ENCODE measurements around the gene CNN3. TPM values are rescaled to one million over a fixed set of nuclear protein-coding genes. Genes with fewer than 3 reads are reported as not detected.
A peak's percentile ranks its signal among the peaks of the same experiment; 100 is the strongest.
"Not testable (repeated sequence)": the region's sequence is repeated elsewhere in the genome, so short reads cannot be mapped to it uniquely, and the experiment has no call there.

CNN3 gene
- total RNA-seq, 2 experiments from 2014 or later: 1.6 TPM

GRCh38 chr1:94941480-94941879 lies 14.6 kb upstream of the CNN3 start:
- POLR2A ChIA-PET; CTCF ChIA-PET; H3K4me1 Mint-ChIP-seq; H3K36me3 Mint-ChIP-seq (ENCODE audit: low read depth); H3K9me3 Mint-ChIP-seq; DNase-seq; H3K4me3 Mint-ChIP-seq; H3K27ac Mint-ChIP-seq: not testable (repeated sequence)
- peaks cover 14% of the 10 kb centered on the region for H3K27me3 Mint-ChIP-seq

- Mint-ChIP-seq H3K36me3 (ENCODE audit: low read depth) (no peaks in the 10 kb centered on the region), H3K27ac (no peak overlapping the region), H3K9me3 (no peaks in the 10 kb centered on the region), H3K4me1 (peaks cover 2% of the 10 kb centered on the region), H3K27me3 (peaks cover 16% of the 10 kb centered on the region), H3K4me3 (no peak overlapping the region)
- DNase-seq: no peak
- POLR2A ChIA-PET: no interaction called here
- CTCF ChIA-PET: no interaction called here
These were observed 13.8 kb upstream of the CNN3 start for GRCh38 chr1:94940738-94941137.

- DNase-seq: no peak
- Mint-ChIP-seq H3K9me3 (no peaks in the 10 kb centered on the region), H3K4me3 (no peak overlapping the region), H3K36me3 (ENCODE audit: low read depth) (no peaks in the 10 kb centered on the region), H3K27ac (no peak overlapping the region), H3K27me3 (peaks cover 10% of the 10 kb centered on the region), H3K4me1 (peaks cover 4% of the 10 kb centered on the region)
- CTCF ChIA-PET: no interaction called here
- POLR2A ChIA-PET: no interaction called here
These were observed 10.9 kb upstream of the CNN3 start for GRCh38 chr1:94937820-94938219.

DNA sequence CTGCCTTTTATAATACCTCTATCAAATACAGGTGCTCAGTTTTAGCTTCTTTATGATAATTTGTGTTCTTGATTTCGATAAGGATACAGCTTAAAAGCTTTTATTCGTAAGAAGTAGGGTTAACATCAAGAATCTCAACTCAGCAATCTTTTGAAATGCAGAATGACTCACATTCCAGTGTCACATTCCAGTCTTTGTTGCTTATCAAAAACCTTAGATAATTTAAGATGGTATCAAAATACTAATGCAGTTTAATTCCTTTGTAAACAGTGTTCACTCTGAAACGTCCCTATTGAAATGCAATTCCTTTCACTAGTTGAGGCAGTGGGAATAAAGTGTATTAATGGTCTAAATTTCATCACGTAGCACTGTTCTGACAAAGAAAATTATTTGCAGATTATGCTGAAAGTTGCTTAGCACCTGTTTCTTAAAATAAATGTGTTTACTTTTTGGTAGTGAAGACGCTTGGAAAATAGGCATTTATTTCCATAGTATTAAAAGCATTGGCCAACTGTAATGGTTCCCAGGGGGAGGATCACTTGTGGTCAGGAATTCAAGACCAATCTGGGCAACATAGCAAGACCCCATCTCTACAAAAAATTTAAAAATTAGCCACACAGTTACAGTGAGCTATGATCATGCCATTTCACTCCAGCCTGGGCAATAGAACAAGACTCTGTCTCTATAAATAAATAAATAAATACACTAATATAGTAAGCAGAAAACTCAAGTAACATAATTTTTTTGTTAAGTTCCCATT lies 10.1 kb upstream of the CNN3 start:
- POLR2A ChIA-PET: no interaction called here
- DNase-seq: no peak
- Mint-ChIP-seq H3K27me3 (peaks cover 10% of the 10 kb centered on the region), H3K9me3 (no peaks in the 10 kb centered on the region), H3K4me3 (no peak overlapping the region), H3K27ac (no peak overlapping the region), H3K4me1 (peaks cover 4% of the 10 kb centered on the region), H3K36me3 (ENCODE audit: low read depth) (no peaks in the 10 kb centered on the region)
- CTCF ChIA-PET: no interaction called here

- H3K9me3 Mint-ChIP-seq: no peaks in the 10 kb centered on the region
- H3K27me3 Mint-ChIP-seq: peaks cover 15% of the 10 kb centered on the region
- H3K4me3 Mint-ChIP-seq: no peak overlapping the region
- no peaks in the 10 kb centered on the region for H3K36me3 Mint-ChIP-seq (ENCODE audit: low read depth)
- no peak for DNase-seq
- ChIA-PET CTCF (no interaction called here), POLR2A (no interaction called here)
- H3K4me1 Mint-ChIP-seq: peaks cover 4% of the 10 kb centered on the region
- no peak overlapping the region for H3K27ac Mint-ChIP-seq
These were observed 8.6 kb upstream of the CNN3 start for GRCh38 chr1:94935476-94935875.

- no peak for DNase-seq
- ChIA-PET CTCF (no interaction called here), POLR2A (no interaction called here)
- Mint-ChIP-seq H3K4me1 (peaks cover 4% of the 10 kb centered on the region), H3K4me3 (no peak overlapping the region), H3K27me3 (peaks cover 17% of the 10 kb centered on the region), H3K36me3 (ENCODE audit: low read depth) (no peaks in the 10 kb centered on the region), H3K27ac (no peak overlapping the region), H3K9me3 (no peaks in the 10 kb centered on the region)
These were observed 8.1 kb upstream of the CNN3 start for GRCh38 chr1:94935034-94935433.

- ChIA-PET CTCF (no interaction called here), POLR2A (no interaction called here)
- Mint-ChIP-seq H3K27me3 (peaks cover 19% of the 10 kb centered on the region), H3K9me3 (no peaks in the 10 kb centered on the region), H3K4me3 (no peak overlapping the region), H3K4me1 (peaks cover 4% of the 10 kb centered on the region), H3K27ac (no peak overlapping the region), H3K36me3 (ENCODE audit: low read depth) (no peaks in the 10 kb centered on the region)
- no peak for DNase-seq
These were observed 7.6 kb upstream of the CNN3 start for GRCh38 chr1:94934551-94934950.

- Mint-ChIP-seq H3K27ac (no peak overlapping the region), H3K36me3 (ENCODE audit: low read depth) (no peaks in the 10 kb centered on the region), H3K4me1 (peaks cover 8% of the 10 kb centered on the region), H3K27me3 (peaks cover 35% of the 10 kb centered on the region), H3K4me3 (no peak overlapping the region), H3K9me3 (no peaks in the 10 kb centered on the region)
- CTCF ChIA-PET: no interaction called here
- POLR2A ChIA-PET: no interaction called here
- DNase-seq: no peak
These were observed 4.4 kb upstream of the CNN3 start for GRCh38 chr1:94931254-94931841.

DNA sequence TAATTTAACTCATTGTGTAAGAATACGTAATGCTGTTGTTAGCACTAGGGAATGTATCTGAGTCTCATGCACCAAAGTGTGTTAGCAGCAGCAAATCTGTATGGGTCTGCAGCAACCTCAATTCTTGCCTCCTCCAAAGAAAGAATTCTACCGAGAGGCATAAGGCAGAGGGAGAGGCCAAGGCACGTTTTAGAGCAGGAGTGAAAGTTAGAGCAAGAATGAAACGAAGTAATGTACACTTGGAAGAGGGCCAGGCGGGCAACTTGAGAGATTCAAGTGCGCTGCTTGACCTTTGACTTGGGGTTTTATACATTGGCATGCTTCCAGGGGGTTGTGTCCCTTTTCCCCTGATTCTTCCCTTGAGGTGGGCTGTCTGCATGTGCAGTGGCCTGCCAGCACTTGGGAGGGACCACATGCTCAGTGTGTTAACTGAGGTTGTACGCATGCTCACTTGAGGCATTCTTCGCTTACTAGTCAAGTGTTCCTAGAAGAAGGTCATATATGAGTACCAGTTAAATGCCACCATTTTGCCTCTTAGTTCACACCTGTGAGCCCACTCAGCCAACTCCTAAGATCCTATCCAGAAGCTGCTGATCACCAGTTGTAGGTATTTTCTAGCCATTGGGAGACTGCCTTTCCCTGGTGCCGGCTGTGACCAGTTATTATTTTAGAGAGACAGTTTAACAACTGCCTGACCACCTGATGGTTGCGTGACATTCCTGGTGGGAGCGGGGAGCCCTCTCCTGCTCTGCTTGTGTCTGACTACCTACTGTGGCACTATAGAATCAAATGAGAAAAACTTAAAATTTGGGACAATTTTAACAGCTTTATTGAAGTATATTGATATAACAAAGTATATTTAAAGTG lies 2.7 kb upstream of the CNN3 start:
- H3K36me3 Mint-ChIP-seq (ENCODE audit: low read depth): peaks cover 3% of the 10 kb centered on the region
- no peaks in the 10 kb centered on the region for H3K9me3 Mint-ChIP-seq
- no peak overlapping the region for H3K4me3 Mint-ChIP-seq
- DNase-seq: no peak
- peaks cover 10% of the 10 kb centered on the region for H3K4me1 Mint-ChIP-seq
- H3K27ac Mint-ChIP-seq: no peak overlapping the region
- H3K27me3 Mint-ChIP-seq: peaks cover 45% of the 10 kb centered on the region
- ChIA-PET POLR2A (no interaction called here), CTCF (no interaction called here)

DNA sequence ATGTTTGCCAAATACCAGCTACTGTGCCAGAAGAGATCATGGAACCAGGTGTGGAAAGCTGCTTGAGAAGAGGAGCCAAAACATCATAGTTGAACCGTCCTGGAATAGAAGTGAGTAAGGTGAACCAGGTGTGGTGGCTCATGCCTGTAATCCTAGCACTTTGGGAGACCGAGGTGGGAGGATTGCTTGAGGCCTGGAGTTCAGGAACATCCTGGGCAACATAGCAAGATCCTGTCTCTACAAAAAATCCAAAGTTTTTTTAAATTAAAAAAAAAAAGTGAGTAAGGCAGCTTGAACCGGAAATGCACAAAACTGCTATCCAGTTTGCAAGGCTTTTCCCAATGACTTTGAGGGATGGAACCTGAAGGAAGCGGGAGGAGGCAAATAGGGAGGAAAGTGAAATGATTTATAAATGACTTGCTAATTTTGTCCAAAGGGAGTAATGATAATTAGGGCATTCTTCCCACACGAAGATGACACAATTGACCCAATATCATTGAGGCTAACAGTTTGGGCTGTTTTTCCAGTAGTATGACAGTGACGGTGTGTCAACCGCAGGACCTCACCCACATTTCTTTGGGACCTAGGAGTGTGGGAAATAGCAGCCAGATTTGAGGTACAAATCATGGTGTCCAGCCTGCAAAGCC lies 1.5 kb upstream of the CNN3 start:
- ChIA-PET CTCF (interaction anchor here (1.3 kb wide), 1 partner anchor 74 kb away, joined by 3 read pairs; no protein-coding TSS in a partner anchor), POLR2A (no interaction called here)
- H3K27ac Mint-ChIP-seq: no peak overlapping the region
- no peaks in the 10 kb centered on the region for H3K9me3 Mint-ChIP-seq
- no peak overlapping the region for H3K4me3 Mint-ChIP-seq
- DNase-seq: no peak
- peaks cover 54% of the 10 kb centered on the region for H3K27me3 Mint-ChIP-seq
- H3K36me3 Mint-ChIP-seq (ENCODE audit: low read depth): peaks cover 3% of the 10 kb centered on the region
- peaks cover 10% of the 10 kb centered on the region for H3K4me1 Mint-ChIP-seq

DNA sequence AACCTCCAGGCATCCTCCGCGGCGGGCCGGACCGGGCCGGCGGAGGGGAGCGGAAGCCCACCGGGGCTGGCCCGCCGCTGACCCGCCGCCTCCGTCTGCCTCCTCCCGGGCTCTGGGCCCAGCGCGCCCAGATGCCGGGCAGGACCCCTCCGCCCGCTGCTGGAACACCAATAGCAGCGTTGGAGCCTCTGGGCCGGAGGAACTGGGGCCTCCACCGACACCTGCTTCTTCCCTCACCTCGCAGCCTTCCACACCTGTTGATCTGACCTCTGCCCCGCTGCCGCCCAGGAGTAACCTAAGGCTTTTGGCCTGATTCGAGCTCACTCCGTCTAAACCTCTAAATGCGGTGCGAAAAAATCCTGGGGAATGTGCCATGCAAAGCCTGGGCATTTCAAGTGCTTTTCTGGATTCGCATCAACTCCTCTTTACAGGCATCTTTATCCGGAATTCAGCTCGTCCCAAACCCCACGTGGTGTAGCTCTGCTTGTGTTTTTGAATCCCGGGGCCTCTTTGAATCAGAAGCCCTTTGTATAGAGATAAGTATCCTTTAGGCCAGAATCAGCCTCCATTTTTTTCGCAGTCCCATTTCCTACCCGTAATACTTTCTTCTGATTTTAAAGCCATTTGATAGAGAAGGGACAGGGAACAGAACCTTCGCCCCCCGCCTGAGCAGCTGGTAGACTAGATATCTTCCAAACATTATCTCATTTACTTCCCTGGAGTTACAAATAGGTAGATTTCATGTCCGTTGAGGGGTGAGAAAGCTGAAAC lies 680 bp upstream of the CNN3 start:
- H3K9me3 Mint-ChIP-seq: no peaks in the 10 kb centered on the region
- DNase-seq: no peak
- CTCF ChIA-PET: interaction anchor here (1.3 kb wide), 1 partner anchor 73 kb away, joined by 3 read pairs; no protein-coding TSS in a partner anchor

GRCh38 chr1:94926126-94926914 lies 590 bp downstream of the CNN3 start:
- ChIA-PET CTCF (no interaction called here), POLR2A (no interaction called here)
- peaks cover 3% of the 10 kb centered on the region for H3K36me3 Mint-ChIP-seq (ENCODE audit: low read depth)
- no peak for DNase-seq
- peak overlapping the region; percentile 69 for H3K4me3 Mint-ChIP-seq
- H3K27ac Mint-ChIP-seq: no peak overlapping the region
- H3K9me3 Mint-ChIP-seq: no peaks in the 10 kb centered on the region
- peaks cover 15% of the 10 kb centered on the region for H3K4me1 Mint-ChIP-seq
- H3K27me3 Mint-ChIP-seq: peaks cover 59% of the 10 kb centered on the region

More for the DNA sequence above, 680 bp upstream of the CNN3 start:
- peaks cover 59% of the 10 kb centered on the region for H3K27me3 Mint-ChIP-seq
- POLR2A ChIA-PET: no interaction called here
- no peak overlapping the region for H3K27ac Mint-ChIP-seq
- H3K4me3 Mint-ChIP-seq: peak overlapping the region; percentile 49
- peaks cover 3% of the 10 kb centered on the region for H3K36me3 Mint-ChIP-seq (ENCODE audit: low read depth)
- H3K4me1 Mint-ChIP-seq: peaks cover 15% of the 10 kb centered on the region
